HUES64 (cell line): ENCODE measurements around the gene MYH16.
"Not testable (repeated sequence)": the region's sequence is repeated elsewhere in the genome, so short reads cannot be mapped to it uniquely, and the experiment has no call there.

Source experiments
- H3K27ac ChIP-seq: 2 replicates; pipeline ENCODE4 v1.7.0; 2013; ENCODE audit warnings: low read depth, low read length, inconsistent platforms
- H3K27me3 ChIP-seq: 2 replicates; pipeline ENCODE4 v1.6.1; 2013; ENCODE audit warnings: mild to moderate bottlenecking, low read length; ENCODE audit not compliant: insufficient read depth
- H3K36me3 ChIP-seq: 2 replicates; pipeline ENCODE4 v1.6.1; 2013; ENCODE audit warnings: mild to moderate bottlenecking, low read length; ENCODE audit not compliant: insufficient read depth
- H3K4me1 ChIP-seq: 2 replicates; pipeline ENCODE4 v1.6.1; 2013; ENCODE audit warnings: mild to moderate bottlenecking, low read length, moderate library complexity; ENCODE audit not compliant: insufficient read depth
- H3K4me3 ChIP-seq: 2 replicates; pipeline ENCODE4 v1.5.1; 2013; ENCODE audit warnings: mild to moderate bottlenecking, low read length, moderate library complexity
- H3K9ac ChIP-seq: 2 replicates; pipeline ENCODE4 v1.6.1; 2013; ENCODE audit warnings: mild to moderate bottlenecking, low read depth, low read length
- H3K9me3 ChIP-seq: 2 replicates; pipeline ENCODE4 v1.6.1; 2013; ENCODE audit warnings: low read depth, low read length; ENCODE audit not compliant: insufficient read depth
- WGBS: fragments of 150-250, 120-280 bp; methylation state at CpG from one replicate; pipeline ENCODE4 v1.1.7; 2013; ENCODE audit warnings: missing lambda C conversion rate; 5-methylcytosine and 5-hydroxymethylcytosine counted together

The MYH16 gene

GRCh38 chr7:99260395-99260794 lies 12.2 kb upstream of the MYH16 start:
- 100% methylated on average over 1 of the region's 1 CpG for WGBS
- H3K27me3 ChIP-seq, result no peaks in the 10 kb centered on the region
- no peaks in the 10 kb centered on the region for H3K36me3 ChIP-seq
- no peaks in the 10 kb centered on the region for H3K9me3 ChIP-seq
- no peak overlapping the region for H3K27ac ChIP-seq
- no peaks in the 10 kb centered on the region for H3K4me1 ChIP-seq
- no peak overlapping the region for H3K9ac ChIP-seq
- H3K4me3 ChIP-seq, result no peak overlapping the region

- no peak overlapping the region for H3K27ac ChIP-seq
- H3K27me3 ChIP-seq, result no peaks in the 10 kb centered on the region
- no peak overlapping the region for H3K4me3 ChIP-seq
- H3K36me3 ChIP-seq, result no peaks in the 10 kb centered on the region
- no peaks in the 10 kb centered on the region for H3K4me1 ChIP-seq
- H3K9ac ChIP-seq, result no peak overlapping the region
- WGBS, result 95% methylated on average over 6 of the region's 6 CpGs
- H3K9me3 ChIP-seq, result no peaks in the 10 kb centered on the region
Observed at GRCh38 chr7:99261646-99262045, 11.0 kb upstream of the MYH16 start.

DNA sequence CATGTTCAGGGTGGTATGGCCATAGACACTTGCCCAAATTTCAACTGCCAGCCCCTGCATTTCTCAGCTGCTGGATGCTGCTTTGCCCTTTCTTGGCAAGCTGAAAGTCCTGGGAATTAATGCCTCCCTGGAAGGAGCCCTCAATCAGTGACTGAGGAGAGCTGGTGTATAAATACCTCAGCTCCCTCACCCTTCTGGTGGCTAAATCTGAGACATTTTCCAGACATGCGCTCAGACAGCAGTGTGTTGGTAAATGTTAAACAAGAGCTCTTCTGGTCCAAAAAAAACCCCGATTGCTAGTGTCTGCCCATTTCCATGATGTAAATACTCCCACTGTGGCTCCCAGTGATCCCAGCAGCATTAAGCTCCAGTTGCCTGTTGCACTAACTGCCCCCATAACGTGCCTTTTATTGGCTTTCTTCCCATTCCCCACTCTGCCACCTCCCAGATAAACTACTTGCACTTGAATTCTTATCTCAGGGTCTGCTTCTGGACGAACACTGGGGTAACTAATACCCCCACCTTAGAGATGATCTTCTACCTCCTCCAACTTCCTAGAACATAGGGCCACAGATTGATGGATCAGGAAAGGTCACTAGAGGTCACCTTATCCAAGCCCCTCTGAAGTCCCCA lies 6.7 kb upstream of the MYH16 start:
- Histone ChIP-seq H3K4me3 (no peak overlapping the region), H3K36me3 (no peaks in the 10 kb centered on the region), H3K27me3 (no peaks in the 10 kb centered on the region), H3K4me1 (no peaks in the 10 kb centered on the region), H3K27ac (no peak overlapping the region), H3K9ac (no peak overlapping the region), H3K9me3 (no peaks in the 10 kb centered on the region)
- WGBS, result 85% methylated on average over 4 of the region's 4 CpGs

- 84% methylated on average over 5 of the region's 5 CpGs for WGBS
- H3K27me3 ChIP-seq, result no peaks in the 10 kb centered on the region
- H3K36me3 ChIP-seq, result no peaks in the 10 kb centered on the region
- no peak overlapping the region for H3K4me3 ChIP-seq
- no peaks in the 10 kb centered on the region for H3K4me1 ChIP-seq
- H3K9me3 ChIP-seq, result no peaks in the 10 kb centered on the region
- no peak overlapping the region for H3K9ac ChIP-seq
- H3K27ac ChIP-seq, result no peak overlapping the region
Observed at GRCh38 chr7:99267481-99267840, 5.2 kb upstream of the MYH16 start.

DNA sequence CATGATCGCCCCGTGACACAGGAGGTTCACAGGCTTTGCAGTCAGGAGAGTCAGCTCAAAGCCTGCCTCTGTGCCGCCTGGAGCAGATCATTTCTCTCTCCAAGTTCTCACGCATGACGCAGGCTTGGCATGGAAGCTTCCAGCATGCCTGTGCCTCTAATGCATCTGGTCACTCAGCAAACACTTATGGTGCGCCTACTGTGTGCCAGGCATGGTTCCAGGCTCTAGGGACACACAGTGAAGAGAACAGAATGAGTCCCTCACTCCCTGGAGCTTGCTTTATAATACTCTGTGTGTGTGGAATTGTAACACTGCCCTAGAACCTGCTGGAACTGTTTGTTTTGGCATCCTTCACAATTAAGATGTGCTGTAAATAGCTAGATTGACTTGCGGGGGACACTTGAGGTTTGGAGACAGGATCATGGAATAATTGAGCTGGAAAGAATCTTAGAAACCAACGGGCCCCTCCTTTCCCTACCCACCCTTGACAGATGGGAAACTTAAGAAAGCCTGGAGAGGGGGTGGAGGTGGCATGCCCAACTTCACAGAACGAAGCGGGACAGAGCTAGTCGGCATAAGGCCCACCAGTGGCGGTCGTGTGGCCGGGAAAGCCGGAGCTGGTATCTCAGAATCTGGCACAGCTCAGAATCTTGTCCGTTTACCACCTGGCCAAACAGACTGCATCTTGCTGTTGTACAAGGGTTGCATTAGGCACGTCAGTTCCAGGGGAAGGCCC lies 4.6 kb upstream of the MYH16 start:
- 92% methylated on average over 16 of the region's 17 CpGs for WGBS
- no peaks in the 10 kb centered on the region for H3K36me3 ChIP-seq
- no peaks in the 10 kb centered on the region for H3K27me3 ChIP-seq
- no peaks in the 10 kb centered on the region for H3K9me3 ChIP-seq
- no peak overlapping the region for H3K9ac ChIP-seq
- H3K4me3 ChIP-seq, result no peak overlapping the region
- H3K27ac ChIP-seq, result no peak overlapping the region
- H3K4me1 ChIP-seq, result no peaks in the 10 kb centered on the region

DNA sequence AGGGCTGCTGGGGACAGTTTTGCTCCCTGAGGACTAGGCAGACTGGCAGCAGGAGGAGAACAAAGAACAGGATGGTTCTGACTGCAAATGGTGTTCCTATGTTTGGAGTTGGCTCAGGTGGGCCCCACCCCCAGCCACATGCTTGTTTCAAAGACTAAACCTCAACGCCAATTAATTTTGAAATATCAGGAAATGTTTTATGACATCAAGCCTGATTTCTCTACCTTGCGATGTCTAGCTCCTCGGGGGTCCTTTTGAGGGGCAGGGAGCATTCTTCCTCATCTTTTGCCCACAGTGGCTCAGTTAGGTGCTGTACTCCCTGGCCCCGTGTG lies 4.1 kb upstream of the MYH16 start:
- H3K27ac ChIP-seq, result no peak overlapping the region

GRCh38 chr7:99270702-99271101 lies 1.9 kb upstream of the MYH16 start:
- Histone ChIP-seq H3K36me3 (no peaks in the 10 kb centered on the region), H3K9me3 (no peaks in the 10 kb centered on the region), H3K27ac (no peak overlapping the region), H3K9ac (no peak overlapping the region), H3K4me1 (no peaks in the 10 kb centered on the region), H3K4me3 (no peak overlapping the region), H3K27me3 (no peaks in the 10 kb centered on the region)
- 76% methylated on average over 16 of the region's 16 CpGs for WGBS

More for the DNA sequence above, 4.1 kb upstream of the MYH16 start:
- H3K4me1 ChIP-seq, result no peaks in the 10 kb centered on the region
- H3K4me3 ChIP-seq, result no peak overlapping the region
- no peaks in the 10 kb centered on the region for H3K36me3 ChIP-seq
- H3K27me3 ChIP-seq, result no peaks in the 10 kb centered on the region
- no peaks in the 10 kb centered on the region for H3K9me3 ChIP-seq
- WGBS, result 93% methylated on average over 4 of the region's 4 CpGs
- no peak overlapping the region for H3K9ac ChIP-seq

- WGBS, result 74% methylated on average over 1 of the region's 1 CpG
- H3K36me3 ChIP-seq, H3K4me1 ChIP-seq, H3K27ac ChIP-seq, H3K9me3 ChIP-seq, H3K27me3 ChIP-seq, H3K9ac ChIP-seq, H3K4me3 ChIP-seq: not testable (repeated sequence)
Observed at GRCh38 chr7:99273561-99273960, 922 bp downstream of the MYH16 start.

- not testable (repeated sequence) for H3K9ac ChIP-seq, H3K27me3 ChIP-seq, H3K36me3 ChIP-seq, H3K27ac ChIP-seq, H3K9me3 ChIP-seq, H3K4me1 ChIP-seq, H3K4me3 ChIP-seq
- WGBS, result 92% methylated on average over 7 of the region's 7 CpGs
Observed at GRCh38 chr7:99274908-99275307, 2.3 kb downstream of the MYH16 start.

GRCh38 chr7:99275496-99275895 lies 2.9 kb downstream of the MYH16 start:
- Histone ChIP-seq H3K4me1 (no peaks in the 10 kb centered on the region), H3K9me3 (no peaks in the 10 kb centered on the region), H3K9ac (no peak overlapping the region), H3K4me3 (no peak overlapping the region), H3K27me3 (no peaks in the 10 kb centered on the region), H3K27ac (no peak overlapping the region), H3K36me3 (no peaks in the 10 kb centered on the region)
- 94% methylated on average over 7 of the region's 7 CpGs for WGBS

DNA sequence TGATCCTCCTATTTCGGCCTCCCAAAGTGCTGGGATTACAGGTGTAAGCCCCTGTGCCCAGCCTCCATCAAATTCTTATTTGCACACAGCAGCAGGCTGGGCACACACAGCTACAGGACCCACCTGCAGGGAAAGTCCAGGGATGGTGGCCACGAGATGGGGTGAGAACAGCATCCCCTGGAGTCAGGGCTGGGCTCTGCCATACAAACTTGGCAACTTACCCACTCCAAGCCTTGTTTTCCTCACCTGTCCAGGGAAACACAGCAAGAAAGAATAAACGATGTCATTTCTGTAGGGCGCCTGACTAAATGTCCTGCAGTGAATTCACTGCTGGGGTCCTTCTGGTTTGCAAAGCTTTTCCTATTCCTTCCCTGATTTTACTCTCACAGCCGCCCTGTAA lies 5.5 kb downstream of the MYH16 start:
- no peaks in the 10 kb centered on the region for H3K27me3 ChIP-seq
- H3K4me1 ChIP-seq, result no peaks in the 10 kb centered on the region
- H3K9me3 ChIP-seq, result no peaks in the 10 kb centered on the region
- H3K9ac ChIP-seq, result no peak overlapping the region
- 82% methylated on average over 5 of the region's 5 CpGs for WGBS
- H3K4me3 ChIP-seq, result no peak overlapping the region
- H3K27ac ChIP-seq, result no peak overlapping the region
- H3K36me3 ChIP-seq, result no peaks in the 10 kb centered on the region

GRCh38 chr7:99284165-99284564 lies 11.5 kb downstream of the MYH16 start:
- 94% methylated on average over 4 of the region's 4 CpGs for WGBS
- not testable (repeated sequence) for H3K27me3 ChIP-seq

More at GRCh38 chr7:99284165-99284564, 11.5 kb downstream of the MYH16 start:
- not testable (repeated sequence) for H3K4me1 ChIP-seq, H3K9ac ChIP-seq, H3K36me3 ChIP-seq, H3K4me3 ChIP-seq, H3K9me3 ChIP-seq, H3K27ac ChIP-seq
